Measurements from ENCODE around the gene NREP.

DNA sequence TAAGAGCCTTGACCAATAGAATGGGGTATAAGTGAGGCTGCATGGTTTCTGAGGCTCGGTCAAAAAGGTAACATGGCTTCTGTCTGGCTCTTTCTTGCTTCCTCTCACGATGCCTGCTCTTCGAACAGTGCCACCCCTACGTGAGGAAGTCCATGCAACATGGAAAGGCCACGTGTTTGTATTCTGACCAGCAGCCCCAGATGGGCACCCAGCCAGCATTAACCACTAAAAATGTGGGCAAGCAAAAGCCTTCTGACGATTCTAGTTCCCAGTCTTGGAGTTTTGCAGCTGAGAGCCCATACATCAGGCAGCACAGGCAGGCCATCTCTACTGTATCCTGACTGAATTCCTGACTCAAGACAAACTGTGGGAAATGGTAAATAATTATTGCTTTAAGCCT lies 24.2 kb upstream of the NREP start:
- TF ChIP-seq ZNF274 (IDR thresholded peaks at IDR 0.05; ENCODE audit: low read depth, low read length) (no peak), YY1 (IDR thresholded peaks at IDR 0.05; ENCODE audit: insufficient read depth, insufficient read length) (no peak), SUZ12 (IDR thresholded peaks at IDR 0.05; ENCODE audit: extremely low read depth, insufficient read depth, insufficient read length) (no peak)
